ENCODE results near the gene VSNL1.

GRCh38 chr2:17529771-17530170, 10.7 kb upstream of the VSNL1 start:
- TF ChIP-seq GATA3 (IDR thresholded peaks at IDR 0.05; ENCODE audit: low read depth, low read length) = no peak
- no peak for TF ChIP-seq GATA2 (IDR thresholded peaks at IDR 0.05; ENCODE audit: low read depth, low read length)

Measured in SH-SY5Y (cell line).